ENCODE results near the gene SELENON.

The SELENON gene

DNA sequence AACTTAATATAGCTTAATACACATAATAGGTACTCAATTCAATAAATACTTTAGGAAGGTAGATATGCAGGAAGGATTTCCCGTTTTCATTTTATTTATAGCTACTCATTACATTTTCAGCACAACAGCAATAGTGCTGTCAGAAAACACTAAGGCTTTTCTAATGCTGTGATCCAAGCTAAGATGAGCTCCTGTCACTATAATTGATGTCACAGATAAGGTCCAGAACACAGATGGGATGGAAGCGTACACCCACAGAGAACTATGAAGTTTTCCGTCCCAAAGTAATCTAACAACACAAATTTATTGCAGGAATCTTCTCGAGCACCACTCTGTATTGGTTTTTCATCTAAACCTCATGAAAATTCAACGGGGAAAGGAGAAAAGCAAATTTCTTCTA is 45.7 kb downstream of the SELENON start:
- Histone ChIP-seq H3K4me1 (ENCODE audit: control insufficient read depth, insufficient read depth, low read length, poor library complexity, severe bottlenecking) (no peaks in the 10 kb centered on the region), H3K36me3 (ENCODE audit: control insufficient read depth, insufficient read depth, low read length) (no peaks in the 10 kb centered on the region), H3K27me3 (replicated peaks; ENCODE audit: control insufficient read depth, insufficient read depth, low read length, poor library complexity, severe bottlenecking) (no peaks in the 10 kb centered on the region), H3K9me3 (ENCODE audit: control insufficient read depth, low read length) (no peaks in the 10 kb centered on the region), H3K4me3 (ENCODE audit: insufficient read depth, low read depth, low read length, poor library complexity, severe bottlenecking) (no peak overlapping the region), H3K27ac (ENCODE audit: insufficient read depth, low read length, poor library complexity, severe bottlenecking) (no peak overlapping the region)
- no peak for DNase-seq

DNA sequence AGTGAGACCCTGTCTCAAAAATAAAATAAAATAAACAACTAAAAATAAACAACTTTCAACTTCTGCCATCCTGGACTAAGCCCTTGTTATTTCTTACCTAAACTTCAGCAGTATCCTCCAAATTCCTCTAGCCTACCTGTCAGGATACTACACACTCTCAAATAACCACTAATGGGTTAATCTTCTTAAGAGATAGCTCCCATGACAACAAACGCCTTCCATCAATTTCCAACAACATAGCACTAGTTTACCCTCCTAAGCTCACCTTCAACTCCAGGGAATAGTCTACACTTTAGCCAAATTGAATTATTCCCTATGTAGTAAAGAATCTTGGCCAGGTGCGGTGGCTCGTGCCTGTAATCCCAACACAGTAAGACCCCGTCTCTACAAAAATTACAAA is 47.9 kb downstream of the SELENON start:
- H3K9me3 ChIP-seq (ENCODE audit: control insufficient read depth, low read length) = no peaks in the 10 kb centered on the region
- no peaks in the 10 kb centered on the region for H3K27me3 ChIP-seq (replicated peaks; ENCODE audit: control insufficient read depth, insufficient read depth, low read length, poor library complexity, severe bottlenecking)
- H3K27ac ChIP-seq (ENCODE audit: insufficient read depth, low read length, poor library complexity, severe bottlenecking) = no peak overlapping the region
- H3K36me3 ChIP-seq (ENCODE audit: control insufficient read depth, insufficient read depth, low read length) = no peaks in the 10 kb centered on the region
- H3K4me3 ChIP-seq (ENCODE audit: insufficient read depth, low read depth, low read length, poor library complexity, severe bottlenecking) = no peak overlapping the region
- no peak for DNase-seq
- H3K4me1 ChIP-seq (ENCODE audit: control insufficient read depth, insufficient read depth, low read length, poor library complexity, severe bottlenecking) = no peaks in the 10 kb centered on the region

DNA sequence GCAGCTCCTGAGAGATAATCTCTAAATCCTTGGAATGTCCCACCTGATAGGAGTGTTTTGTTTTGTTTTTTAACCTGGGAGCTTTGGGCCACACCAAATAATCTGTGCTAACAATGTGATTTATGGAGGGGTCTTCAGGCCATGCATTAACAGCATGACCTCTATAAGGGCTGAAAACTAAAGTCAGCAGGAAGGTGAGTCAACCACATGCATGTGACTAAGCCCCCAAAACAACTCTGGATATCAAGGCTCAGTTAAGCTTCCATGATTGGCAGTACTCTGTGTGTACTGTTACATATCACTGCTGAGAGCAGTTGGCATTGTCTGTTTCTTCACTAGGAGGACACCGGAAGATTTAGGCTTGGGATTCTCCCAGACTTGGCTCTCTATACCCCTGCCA is 48.5 kb downstream of the SELENON start:
- H3K4me1 ChIP-seq (ENCODE audit: control insufficient read depth, insufficient read depth, low read length, poor library complexity, severe bottlenecking) = no peaks in the 10 kb centered on the region

DNA sequence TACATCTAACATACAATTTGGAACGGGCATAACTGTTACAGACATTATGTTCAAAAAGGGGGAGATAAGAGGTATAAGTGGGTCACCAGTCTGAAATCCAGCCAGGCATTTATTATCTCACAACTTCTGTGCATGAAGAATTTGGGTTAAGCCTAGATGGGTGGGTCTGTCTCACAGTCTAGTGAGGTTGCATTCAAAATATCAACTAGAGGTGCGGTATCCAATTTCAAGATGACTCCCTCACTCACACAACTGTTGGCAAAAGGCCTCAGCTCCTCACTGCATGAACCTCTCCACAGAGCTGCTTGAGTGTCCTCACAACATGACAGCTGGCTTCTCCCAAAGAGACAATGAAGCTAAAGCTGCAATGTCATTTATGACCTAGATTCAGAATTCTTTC is 54.6 kb downstream of the SELENON start:
- no peaks in the 10 kb centered on the region for H3K36me3 ChIP-seq (ENCODE audit: control insufficient read depth, insufficient read depth, low read length)
- no peaks in the 10 kb centered on the region for H3K27me3 ChIP-seq (replicated peaks; ENCODE audit: control insufficient read depth, insufficient read depth, low read length, poor library complexity, severe bottlenecking)
- no peak for DNase-seq
- no peak overlapping the region for H3K27ac ChIP-seq (ENCODE audit: insufficient read depth, low read length, poor library complexity, severe bottlenecking)
- H3K4me3 ChIP-seq (ENCODE audit: insufficient read depth, low read depth, low read length, poor library complexity, severe bottlenecking) = no peak overlapping the region
- H3K9me3 ChIP-seq (ENCODE audit: control insufficient read depth, low read length) = no peaks in the 10 kb centered on the region
- H3K4me1 ChIP-seq (ENCODE audit: control insufficient read depth, insufficient read depth, low read length, poor library complexity, severe bottlenecking) = peaks cover 7% of the 10 kb centered on the region

More for the DNA sequence above, 48.5 kb downstream of the SELENON start:
- DNase-seq = no peak
- Histone ChIP-seq H3K27ac (ENCODE audit: insufficient read depth, low read length, poor library complexity, severe bottlenecking) (no peak overlapping the region), H3K27me3 (replicated peaks; ENCODE audit: control insufficient read depth, insufficient read depth, low read length, poor library complexity, severe bottlenecking) (no peaks in the 10 kb centered on the region), H3K4me3 (ENCODE audit: insufficient read depth, low read depth, low read length, poor library complexity, severe bottlenecking) (no peak overlapping the region), H3K9me3 (ENCODE audit: control insufficient read depth, low read length) (no peaks in the 10 kb centered on the region), H3K36me3 (ENCODE audit: control insufficient read depth, insufficient read depth, low read length) (no peaks in the 10 kb centered on the region)

DNA sequence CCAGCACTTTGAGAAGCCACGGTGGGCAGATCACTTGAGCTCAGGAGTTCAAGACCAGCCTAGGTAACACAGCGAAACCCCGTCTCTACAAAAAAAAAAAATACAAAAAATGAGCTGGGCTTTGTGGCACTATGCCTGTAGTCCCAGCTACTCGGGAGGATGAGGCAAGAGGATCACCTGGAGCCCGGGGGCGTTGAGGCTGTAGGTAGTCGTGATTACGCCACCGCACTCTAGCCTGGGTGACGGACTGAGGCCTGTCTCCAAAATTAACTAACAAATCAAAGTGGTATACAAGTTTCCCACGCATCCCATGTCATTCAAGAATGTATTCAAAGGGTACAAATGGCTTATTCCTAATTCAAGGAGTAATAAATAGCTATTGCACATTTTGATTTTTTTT is 56.9 kb downstream of the SELENON start:
- Histone ChIP-seq H3K4me3 (ENCODE audit: insufficient read depth, low read depth, low read length, poor library complexity, severe bottlenecking) (no peak overlapping the region), H3K27me3 (replicated peaks; ENCODE audit: control insufficient read depth, insufficient read depth, low read length, poor library complexity, severe bottlenecking) (no peaks in the 10 kb centered on the region), H3K36me3 (ENCODE audit: control insufficient read depth, insufficient read depth, low read length) (no peaks in the 10 kb centered on the region), H3K9me3 (ENCODE audit: control insufficient read depth, low read length) (no peaks in the 10 kb centered on the region), H3K4me1 (ENCODE audit: control insufficient read depth, insufficient read depth, low read length, poor library complexity, severe bottlenecking) (peaks cover 7% of the 10 kb centered on the region), H3K27ac (ENCODE audit: insufficient read depth, low read length, poor library complexity, severe bottlenecking) (no peak overlapping the region)
- DNase-seq = no peak

DNA sequence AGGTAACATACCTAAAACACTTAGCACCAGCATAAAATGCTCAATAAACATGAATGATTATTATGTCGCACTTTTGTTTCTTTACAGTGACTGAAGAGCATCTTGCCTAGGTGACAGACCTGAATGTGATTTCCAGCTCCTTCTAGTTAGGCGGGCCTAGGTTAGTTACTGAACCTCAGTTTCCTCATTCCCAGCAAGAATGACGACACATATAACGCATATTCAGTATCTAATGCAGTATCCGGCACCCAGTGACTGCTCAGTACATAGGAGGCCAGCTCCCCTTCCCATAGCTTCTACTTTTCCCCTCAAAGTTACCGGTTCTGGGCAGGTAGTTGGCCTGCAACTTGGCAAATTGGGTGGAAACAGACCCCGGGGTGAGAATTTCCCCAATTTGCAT is 58.5 kb downstream of the SELENON start:
- Histone ChIP-seq H3K9me3 (ENCODE audit: control insufficient read depth, low read length) (no peaks in the 10 kb centered on the region), H3K27me3 (replicated peaks; ENCODE audit: control insufficient read depth, insufficient read depth, low read length, poor library complexity, severe bottlenecking) (no peaks in the 10 kb centered on the region), H3K4me3 (ENCODE audit: insufficient read depth, low read depth, low read length, poor library complexity, severe bottlenecking) (peak overlapping the region; percentile 55), H3K36me3 (ENCODE audit: control insufficient read depth, insufficient read depth, low read length) (no peaks in the 10 kb centered on the region), H3K27ac (ENCODE audit: insufficient read depth, low read length, poor library complexity, severe bottlenecking) (no peak overlapping the region), H3K4me1 (ENCODE audit: control insufficient read depth, insufficient read depth, low read length, poor library complexity, severe bottlenecking) (peaks cover 7% of the 10 kb centered on the region)
- DNase-seq = no peak

DNA sequence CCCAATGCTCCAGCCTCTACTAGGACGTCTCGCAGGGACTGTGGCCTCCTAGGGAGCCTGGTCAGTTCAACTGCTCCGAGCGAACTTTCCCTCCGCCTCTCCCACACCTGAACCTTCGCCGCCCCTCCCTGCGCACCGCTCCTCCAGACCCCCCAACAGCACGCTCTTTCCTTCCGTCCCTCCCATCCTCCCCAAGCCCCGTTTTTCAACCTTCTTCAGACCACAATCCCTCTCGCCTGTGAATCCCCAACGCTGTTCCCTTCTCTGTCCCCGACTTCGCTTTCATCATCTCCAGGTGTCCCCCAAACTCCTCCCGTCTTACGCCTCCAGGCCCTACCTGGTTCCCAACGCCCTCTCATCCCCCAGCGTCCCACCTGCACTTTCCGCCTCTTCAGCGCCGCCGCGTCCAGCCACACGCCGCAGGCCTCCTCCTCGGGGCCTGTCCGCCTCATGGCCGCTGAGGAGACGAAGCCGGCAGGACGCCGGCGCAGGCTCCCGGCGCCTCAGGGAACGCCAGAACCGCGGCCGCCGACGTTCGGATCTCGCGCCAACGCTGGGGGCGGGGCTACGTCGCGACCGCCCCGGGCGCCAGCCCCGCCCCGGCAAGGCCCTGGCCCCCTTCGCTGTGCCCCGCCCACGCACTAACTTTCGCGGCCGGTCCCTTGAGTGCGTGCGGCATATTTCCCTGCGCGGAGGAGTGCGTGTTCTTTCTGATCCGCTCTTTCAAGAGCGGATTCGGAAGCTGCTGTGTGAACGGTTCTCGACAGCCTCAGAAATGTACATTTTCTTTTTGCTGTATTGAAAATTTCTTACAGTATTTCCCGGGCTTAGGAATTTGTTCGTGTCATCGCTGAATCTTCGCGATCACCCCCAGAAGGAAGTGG is 59.2 kb downstream of the SELENON start, which contains the start of gene AUNIP:
Gene AUNIP, minus strand, starts transcription at position 552 of the 884 bp plus-strand sequence. Its CDS starts 100 bp downstream, at position 452.
- Histone ChIP-seq H3K4me3 (ENCODE audit: insufficient read depth, low read depth, low read length, poor library complexity, severe bottlenecking) (peak within 1 kb of the TSS; percentile 55), H3K27ac (ENCODE audit: insufficient read depth, low read length, poor library complexity, severe bottlenecking) (peak within 1 kb of the TSS; percentile 68), H3K4me1 (ENCODE audit: control insufficient read depth, insufficient read depth, low read length, poor library complexity, severe bottlenecking) (peaks cover 7% of the 10 kb centered on the region), H3K9me3 (ENCODE audit: control insufficient read depth, low read length) (no peaks in the 10 kb centered on the region), H3K27me3 (replicated peaks; ENCODE audit: control insufficient read depth, insufficient read depth, low read length, poor library complexity, severe bottlenecking) (no peaks in the 10 kb centered on the region), H3K36me3 (ENCODE audit: control insufficient read depth, insufficient read depth, low read length) (no peaks in the 10 kb centered on the region)
- DNase-seq = peak; percentile 77 to 81 (median 77)

DNA sequence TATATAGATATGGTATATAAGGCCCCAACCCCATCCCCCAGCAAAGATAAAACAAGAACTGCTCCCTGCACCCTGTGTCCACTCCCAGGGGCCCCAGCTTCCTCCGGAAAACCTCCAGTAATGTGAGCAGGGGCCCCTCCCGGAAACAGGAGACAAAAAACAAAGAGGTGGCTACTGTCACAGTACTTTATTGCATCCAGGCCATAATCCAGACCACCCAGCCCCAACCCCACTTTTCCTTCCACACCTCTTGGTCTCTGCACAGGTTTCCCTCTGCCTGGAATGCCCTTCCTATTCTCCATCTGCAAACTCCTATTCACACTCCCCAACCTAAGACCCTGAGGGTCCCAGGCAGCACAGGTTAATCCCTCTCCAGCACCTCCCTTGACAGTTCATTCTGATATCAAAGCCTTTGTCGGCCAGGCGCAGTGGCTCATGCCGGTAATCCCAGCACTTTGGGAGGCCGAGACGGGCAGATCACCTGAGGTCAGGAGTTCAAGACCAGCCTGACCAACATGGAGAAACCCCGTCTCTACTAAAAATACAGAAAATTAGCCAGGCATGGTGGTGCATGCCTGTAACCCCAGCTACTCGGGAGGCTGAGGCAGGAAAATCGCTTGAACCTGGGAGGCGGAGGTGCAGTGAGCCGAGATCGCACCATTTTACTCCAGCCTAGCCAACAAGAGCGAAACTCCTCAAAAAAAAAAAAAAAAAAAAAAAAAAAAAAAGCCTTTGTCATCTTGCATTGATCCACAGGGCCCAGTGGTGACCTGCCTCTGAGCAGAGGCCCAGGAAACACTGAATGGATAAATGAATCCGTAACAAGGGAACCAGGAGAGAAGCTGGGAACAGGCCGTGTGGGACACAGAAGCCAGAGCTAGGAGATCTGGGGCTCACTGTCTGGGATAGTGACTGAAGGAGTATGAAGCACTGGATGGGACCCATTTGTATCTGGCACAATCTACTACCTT is 61.6 kb downstream of the SELENON start:
- H3K36me3 ChIP-seq (ENCODE audit: control insufficient read depth, insufficient read depth, low read length) = no peaks in the 10 kb centered on the region
- no peaks in the 10 kb centered on the region for H3K9me3 ChIP-seq (ENCODE audit: control insufficient read depth, low read length)
- no peak for DNase-seq
- no peak overlapping the region for H3K27ac ChIP-seq (ENCODE audit: insufficient read depth, low read length, poor library complexity, severe bottlenecking)
- H3K27me3 ChIP-seq (replicated peaks; ENCODE audit: control insufficient read depth, insufficient read depth, low read length, poor library complexity, severe bottlenecking) = no peaks in the 10 kb centered on the region
- no peak overlapping the region for H3K4me3 ChIP-seq (ENCODE audit: insufficient read depth, low read depth, low read length, poor library complexity, severe bottlenecking)
- peaks cover 7% of the 10 kb centered on the region for H3K4me1 ChIP-seq (ENCODE audit: control insufficient read depth, insufficient read depth, low read length, poor library complexity, severe bottlenecking)

DNA sequence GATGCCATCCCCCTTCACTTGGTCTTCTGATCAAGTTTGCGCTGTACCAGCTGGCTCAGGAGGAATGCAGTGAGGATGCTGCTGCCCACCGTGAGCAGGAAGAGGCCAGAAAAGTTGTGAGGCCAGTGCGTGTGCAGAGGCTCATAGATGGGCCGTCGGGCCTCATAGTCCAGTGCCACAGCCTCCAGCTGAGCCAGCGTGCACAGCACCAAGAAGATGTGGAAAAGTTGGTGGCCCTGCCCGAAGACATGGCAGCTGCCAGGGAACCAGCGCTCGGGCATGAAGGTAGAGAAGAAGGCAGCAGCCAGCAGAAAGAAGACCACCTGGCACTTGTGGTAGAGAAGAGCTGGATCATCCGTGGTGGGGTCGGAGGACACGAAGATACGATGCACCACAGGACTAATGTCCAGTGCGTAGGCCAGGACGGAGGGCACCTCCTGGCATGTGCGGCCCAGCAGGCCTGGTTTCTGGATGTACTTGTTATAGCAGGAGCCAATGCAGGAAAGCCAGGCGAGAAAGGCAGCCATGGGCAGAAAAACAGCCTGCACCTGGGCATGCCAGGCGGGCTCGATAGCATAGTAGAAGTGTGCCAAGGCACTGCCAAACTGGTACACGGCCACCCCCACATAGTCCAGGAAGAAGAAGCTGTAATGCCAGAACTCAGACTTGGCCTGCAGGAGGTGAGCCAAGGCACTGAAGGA is 62.9 kb downstream of the SELENON start:
- no peak for DNase-seq
- no peak overlapping the region for H3K4me3 ChIP-seq (ENCODE audit: insufficient read depth, low read depth, low read length, poor library complexity, severe bottlenecking)
- H3K9me3 ChIP-seq (ENCODE audit: control insufficient read depth, low read length) = no peaks in the 10 kb centered on the region
- H3K27me3 ChIP-seq (replicated peaks; ENCODE audit: control insufficient read depth, insufficient read depth, low read length, poor library complexity, severe bottlenecking) = no peaks in the 10 kb centered on the region
- no peak overlapping the region for H3K27ac ChIP-seq (ENCODE audit: insufficient read depth, low read length, poor library complexity, severe bottlenecking)
- peaks cover 7% of the 10 kb centered on the region for H3K4me1 ChIP-seq (ENCODE audit: control insufficient read depth, insufficient read depth, low read length, poor library complexity, severe bottlenecking)
- no peaks in the 10 kb centered on the region for H3K36me3 ChIP-seq (ENCODE audit: control insufficient read depth, insufficient read depth, low read length)
